ENCODE results near the gene CAMK4. TPM values are rescaled to one million over a fixed set of nuclear protein-coding genes. Genes with fewer than 3 reads are reported as not detected.

Gene CAMK4
- total RNA-seq, 1 experiment from 2014 or later = 10.2 TPM

GRCh38 chr5:111259636-111260035 is 35.5 kb downstream of the CAMK4 start (continued):
- TF ChIP-seq REST (IDR thresholded peaks at IDR 0.05; ENCODE audit: low read depth) (no peak), CBX3 (IDR thresholded peaks at IDR 0.05; ENCODE audit: low read depth) (no peak), TCF7L2 (IDR thresholded peaks at IDR 0.05; ENCODE audit: borderline replicate concordance, extremely low read depth, insufficient read depth, insufficient read length) (no peak), ZNF274 (IDR thresholded peaks at IDR 0.05; ENCODE audit: low read depth, low read length) (no peak), MAX (IDR thresholded peaks at IDR 0.05) (no peak), CTCF (IDR thresholded peaks at IDR 0.05 in 2 of 3, conservative IDR thresholded peaks at IDR 0.05 in 1 of 3; ENCODE audit: borderline replicate concordance in 1 of 3, insufficient read depth in 1 of 3, low read depth in 2 of 3, low read length in 2 of 3) (no peak), POLR2AphosphoS5 (IDR thresholded peaks at IDR 0.05; ENCODE audit: low read depth, low read length) (no peak)

GRCh38 chr5:111261610-111262009 is 37.4 kb downstream of the CAMK4 start:
- H3K9ac ChIP-seq (ENCODE audit: low read length) = no peak overlapping the region
- no peak overlapping the region for H3K4me3 ChIP-seq (replicated peaks in 1 of 2; ENCODE audit: low read depth in 1 of 2, low read length in 2 of 2)
- H2AFZ ChIP-seq (ENCODE audit: low read depth, low read length, poor library complexity, severe bottlenecking) = no peak overlapping the region
- peaks cover 0 to 11% of the 10 kb centered on the region in 2 experiments; a peak in 2 of 4 replicates for H3K4me1 ChIP-seq (ENCODE audit: control insufficient read depth in 1 of 2, insufficient read depth in 2 of 2, low read length in 2 of 2)
- H3K79me2 ChIP-seq (ENCODE audit: insufficient read depth, low read length) = no peaks in the 10 kb centered on the region
- no peak for TF ChIP-seq ATF3 (IDR thresholded peaks at IDR 0.05)
- no peak for TF ChIP-seq ZNF274 (IDR thresholded peaks at IDR 0.05; ENCODE audit: low read depth, low read length)
- TF ChIP-seq SIN3A (IDR thresholded peaks at IDR 0.05; ENCODE audit: low read depth) = no peak
- TF ChIP-seq YY1 (IDR thresholded peaks at IDR 0.05; ENCODE audit: extremely low read depth, insufficient replicate concordance, low read depth, low read length) = no peak
- no peak for TF ChIP-seq SRF (IDR thresholded peaks at IDR 0.05; ENCODE audit: low read depth)
- TF ChIP-seq TCF7L2 (IDR thresholded peaks at IDR 0.05; ENCODE audit: borderline replicate concordance, extremely low read depth, insufficient read depth, insufficient read length) = no peak
- TF ChIP-seq FOSL1 (IDR thresholded peaks at IDR 0.05; ENCODE audit: low read depth) = 0 out of 2 replicates have a peak, but pooled peaks have one; percentile 11
- TF ChIP-seq RAD21 (IDR thresholded peaks at IDR 0.05; ENCODE audit: low read depth) = no peak
- TF ChIP-seq CTCF (IDR thresholded peaks at IDR 0.05 in 2 of 3, conservative IDR thresholded peaks at IDR 0.05 in 1 of 3; ENCODE audit: borderline replicate concordance in 1 of 3, insufficient read depth in 1 of 3, low read depth in 2 of 3, low read length in 2 of 3) = no peak
- BruUV-seq (replicated peaks) = no TSS peak
- no peaks in the 10 kb centered on the region for H3K9me2 ChIP-seq (ENCODE audit: insufficient read depth)
- ATAC-seq (no peak), DNase-seq (ENCODE audit: low read depth, low spot score) (no peak)
- no peaks in the 10 kb centered on the region for H3K27me3 ChIP-seq (ENCODE audit: insufficient read depth, low read length)
- no peak overlapping the region for H3K27ac ChIP-seq (ENCODE audit: low read depth, low read length)
- H3K4me2 ChIP-seq (ENCODE audit: low read length) = no peak overlapping the region
- ChIA-PET RAD21 (ENCODE audit: low non-redundant PET in 1 of 2, low total read pairs in 2 of 2, uncharacterized antibody in 2 of 2, unreplicated experiment in 2 of 2) (no interaction called here), POLR2A (no interaction called here), CTCF (no interaction called here)
- intact Hi-C loops (cut with micrococcal nuclease) = no loop called here
- no peaks in the 10 kb centered on the region for H3K9me3 ChIP-seq (ENCODE audit: control insufficient read depth in 1 of 2, insufficient read depth in 1 of 2, low read depth in 1 of 2, low read length in 2 of 2)
- no peaks in the 10 kb centered on the region for H4K20me1 ChIP-seq (ENCODE audit: insufficient read depth)
- no peaks in the 10 kb centered on the region for H3K36me3 ChIP-seq (ENCODE audit: control insufficient read depth in 1 of 2, insufficient read depth in 2 of 2, low read length in 2 of 2)

Measured in HCT116 (cell line).